GM12891 (cell line): ENCODE results near the gene JMJD8.

ENCODE experiments used
- PAX5 ChIP-seq: IDR thresholded peaks from 2 replicates; pipeline ENCODE4 v1.6.1; 2011; ENCODE audit warnings: low read length, moderate library complexity, mild to moderate bottlenecking; ENCODE audit not compliant: insufficient read depth, severe bottlenecking
- POLR2A ChIP-seq: IDR thresholded peaks from 2 replicates; pipeline ENCODE4 v1.6.1; 2011; ENCODE audit warnings: low read depth, low read length, control low read depth
- POLR2AphosphoS5 ChIP-seq: IDR thresholded peaks from 2 replicates; pipeline ENCODE4 v1.6.1; 2011; ENCODE audit warnings: low read depth, low read length, control low read depth
- POU2F2 ChIP-seq: IDR thresholded peaks from 2 replicates; pipeline ENCODE4 v1.6.1; 2011; ENCODE audit warnings: low read depth, mild to moderate bottlenecking, control low read depth, low read length, moderate library complexity
- SPI1 ChIP-seq: IDR thresholded peaks from 2 replicates; pipeline ENCODE4 v1.6.1; 2011; ENCODE audit warnings: low read depth, low read length, control low read depth
- TAF1 ChIP-seq: IDR thresholded peaks from 2 replicates; pipeline ENCODE4 v1.6.1; 2011; ENCODE audit warnings: low read depth, low read length, control low read depth

- TF ChIP-seq POLR2A (no peak), TAF1 (no peak), POLR2AphosphoS5 (no peak), SPI1 (no peak), POU2F2 (no peak), PAX5 (no peak)
Measured at GRCh38 chr16:638836-639235, 45.3 kb downstream of the JMJD8 start.
